ENCODE data around the gene GRM2. TPM values are rescaled to one million over a fixed set of nuclear protein-coding genes. Genes with fewer than 3 reads are reported as not detected.

GRM2 gene
- total and polyA plus RNA-seq, 2 experiments from 2014 or later, result 1.1 TPM; not detected in 1

GRCh38 chr3:51687431-51688205 is 19.2 kb upstream of the GRM2 start:
- in situ Hi-C loops (cut with MboI), result no loop called here
- H3K9me2 ChIP-seq (ENCODE audit: insufficient read depth), result no peaks in the 10 kb centered on the region
- no peaks in the 10 kb centered on the region for H4K20me1 ChIP-seq (ENCODE audit: insufficient read depth)
- no peak overlapping the region for H3K4me2 ChIP-seq (ENCODE audit: unreplicated experiment)
- no peaks in the 10 kb centered on the region for H3K27me3 ChIP-seq (replicated peaks; ENCODE audit: insufficient read depth)
- no peak overlapping the region for H3K9ac ChIP-seq
- H3F3A ChIP-seq (ENCODE audit: insufficient read depth), result no peaks in the 10 kb centered on the region
- H3K4me1 ChIP-seq (ENCODE audit: insufficient read depth), result peaks cover 12% of the 10 kb centered on the region; the same call in 1 of the 2 replicates
- H3K79me2 ChIP-seq (ENCODE audit: insufficient read depth), result peaks cover 14% of the 10 kb centered on the region
- no peak overlapping the region for H3K4me3 ChIP-seq
- peak; percentile 39 for DNase-seq
- H3K9me3 ChIP-seq (ENCODE audit: low read depth), result no peaks in the 10 kb centered on the region
- no peak overlapping the region for H3K27ac ChIP-seq
- TF ChIP-seq EZH2 (IDR thresholded peaks at IDR 0.05; ENCODE audit: insufficient read depth, poor library complexity, severe bottlenecking) (no peak), EZH2phosphoT487 (IDR thresholded peaks at IDR 0.05; ENCODE audit: insufficient read depth, low read depth) (no peak)
- H3K36me3 ChIP-seq (ENCODE audit: low read depth), result no peaks in the 10 kb centered on the region
- no peak overlapping the region for H2AFZ ChIP-seq
- WGBS, 2 experiments (ENCODE audit: low coverage in 1 of 2, low lambda C conversion rate in 2 of 2, missing lambda C conversion rate in 2 of 2), result 86 to 91% methylated on average over 14 of the region's 14 CpGs

- TF ChIP-seq EZH2 (IDR thresholded peaks at IDR 0.05; ENCODE audit: insufficient read depth, poor library complexity, severe bottlenecking) (no peak), EZH2phosphoT487 (IDR thresholded peaks at IDR 0.05; ENCODE audit: insufficient read depth, low read depth) (no peak)
- DNase-seq, result no peak
- H3K9me3 ChIP-seq (ENCODE audit: low read depth), result no peaks in the 10 kb centered on the region
- H3K79me2 ChIP-seq (ENCODE audit: insufficient read depth), result peaks cover 8% of the 10 kb centered on the region; the same call in 1 of the 2 replicates
- 98% methylated on average over 3 of the region's 3 CpGs for WGBS, 2 experiments (ENCODE audit: low coverage in 1 of 2, low lambda C conversion rate in 2 of 2, missing lambda C conversion rate in 2 of 2)
- H3K9me2 ChIP-seq (ENCODE audit: insufficient read depth), result no peaks in the 10 kb centered on the region
- H3K4me3 ChIP-seq, result no peak overlapping the region
- H3K27me3 ChIP-seq (replicated peaks; ENCODE audit: insufficient read depth), result no peaks in the 10 kb centered on the region
- no peak overlapping the region for H3K9ac ChIP-seq
- no peak overlapping the region for H3K27ac ChIP-seq
- H3K36me3 ChIP-seq (ENCODE audit: low read depth), result no peaks in the 10 kb centered on the region
- no peak overlapping the region for H3K4me2 ChIP-seq (ENCODE audit: unreplicated experiment)
- no peak overlapping the region for H2AFZ ChIP-seq
- H3K4me1 ChIP-seq (ENCODE audit: insufficient read depth), result peaks cover 12% of the 10 kb centered on the region; the same call in 1 of the 2 replicates
- in situ Hi-C loops (cut with MboI), result no loop called here
- no peaks in the 10 kb centered on the region for H4K20me1 ChIP-seq (ENCODE audit: insufficient read depth)
- no peaks in the 10 kb centered on the region for H3F3A ChIP-seq (ENCODE audit: insufficient read depth)
Measured at GRCh38 chr3:51688206-51688600, 18.7 kb upstream of the GRM2 start.

DNA sequence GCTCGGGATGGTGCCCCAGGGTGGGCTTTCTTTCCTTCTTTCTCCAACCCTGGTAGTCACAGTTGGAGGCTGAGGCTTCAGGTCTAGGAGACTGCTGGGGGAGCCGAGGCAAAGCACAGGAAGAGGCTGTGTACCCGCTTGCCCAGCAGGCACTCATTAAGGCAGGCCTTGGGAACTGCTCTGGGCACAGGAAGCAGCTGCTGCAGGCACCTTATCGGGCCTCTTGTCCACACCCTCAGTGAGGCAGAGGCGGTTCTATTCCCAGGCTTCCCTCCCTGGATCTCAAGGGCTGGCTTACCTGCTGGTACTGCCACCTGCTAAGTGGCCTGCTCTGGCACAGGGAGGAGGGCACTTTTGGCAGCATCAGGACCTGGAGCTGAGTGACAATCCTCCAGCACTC is 15.8 kb upstream of the GRM2 start:
- DNase-seq, result no peak
- Histone ChIP-seq H3K4me3 (no peak overlapping the region), H3F3A (ENCODE audit: insufficient read depth) (no peaks in the 10 kb centered on the region), H4K20me1 (ENCODE audit: insufficient read depth) (no peaks in the 10 kb centered on the region), H3K9ac (no peak overlapping the region), H3K4me2 (ENCODE audit: unreplicated experiment) (no peak overlapping the region), H3K9me3 (ENCODE audit: low read depth) (no peaks in the 10 kb centered on the region), H3K4me1 (ENCODE audit: insufficient read depth) (peaks cover 12% of the 10 kb centered on the region; the same call in 1 of the 2 replicates), H3K36me3 (ENCODE audit: low read depth) (no peaks in the 10 kb centered on the region), H3K27ac (no peak overlapping the region), H2AFZ (no peak overlapping the region), H3K79me2 (ENCODE audit: insufficient read depth) (no peaks in the 10 kb centered on the region), H3K9me2 (ENCODE audit: insufficient read depth) (no peaks in the 10 kb centered on the region), H3K27me3 (replicated peaks; ENCODE audit: insufficient read depth) (no peaks in the 10 kb centered on the region)
- TF ChIP-seq EZH2phosphoT487 (IDR thresholded peaks at IDR 0.05; ENCODE audit: insufficient read depth, low read depth) (no peak), EZH2 (IDR thresholded peaks at IDR 0.05; ENCODE audit: insufficient read depth, poor library complexity, severe bottlenecking) (no peak)
- 56 to 65% methylated on average over 5 of the region's 5 CpGs for WGBS, 2 experiments (ENCODE audit: low coverage in 1 of 2, low lambda C conversion rate in 2 of 2, missing lambda C conversion rate in 2 of 2)
- in situ Hi-C loops (cut with MboI), result no loop called here

DNA sequence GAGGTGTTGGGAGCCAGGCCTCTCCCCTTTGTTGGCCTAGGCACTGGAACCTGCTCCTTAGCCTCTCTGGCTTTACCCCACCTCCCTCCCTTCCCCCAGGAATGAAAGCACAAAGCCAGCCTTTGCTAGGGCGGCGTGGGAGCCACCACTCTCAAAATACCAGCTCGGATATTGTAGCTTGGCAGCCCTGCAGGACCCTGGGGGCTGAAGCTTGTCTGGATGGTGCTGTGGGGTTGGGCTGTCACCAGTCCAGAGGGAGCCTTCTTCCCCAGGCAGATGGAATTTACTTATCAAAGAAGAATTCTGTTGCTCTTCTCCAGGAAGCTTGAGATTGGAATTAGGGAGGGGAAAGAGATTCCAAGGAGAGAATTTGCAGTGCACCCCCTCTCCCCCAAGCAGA is 14.9 kb upstream of the GRM2 start:
- Histone ChIP-seq H3K4me3 (no peak overlapping the region), H3K79me2 (ENCODE audit: insufficient read depth) (no peaks in the 10 kb centered on the region), H3K27ac (no peak overlapping the region), H3K4me1 (ENCODE audit: insufficient read depth) (peaks cover 3% of the 10 kb centered on the region; the same call in 1 of the 2 replicates), H3K27me3 (replicated peaks; ENCODE audit: insufficient read depth) (no peaks in the 10 kb centered on the region), H3K9me3 (ENCODE audit: low read depth) (no peaks in the 10 kb centered on the region), H2AFZ (no peak overlapping the region), H3K4me2 (ENCODE audit: unreplicated experiment) (no peak overlapping the region), H3F3A (ENCODE audit: insufficient read depth) (no peaks in the 10 kb centered on the region), H4K20me1 (ENCODE audit: insufficient read depth) (no peaks in the 10 kb centered on the region), H3K9me2 (ENCODE audit: insufficient read depth) (no peaks in the 10 kb centered on the region), H3K36me3 (ENCODE audit: low read depth) (no peaks in the 10 kb centered on the region), H3K9ac (no peak overlapping the region)
- DNase-seq, result no peak
- in situ Hi-C loops (cut with MboI), result no loop called here
- TF ChIP-seq EZH2 (IDR thresholded peaks at IDR 0.05; ENCODE audit: insufficient read depth, poor library complexity, severe bottlenecking), result no peak
- no peak for TF ChIP-seq EZH2phosphoT487 (IDR thresholded peaks at IDR 0.05; ENCODE audit: insufficient read depth, low read depth)
- WGBS, 2 experiments (ENCODE audit: low coverage in 1 of 2, low lambda C conversion rate in 2 of 2, missing lambda C conversion rate in 2 of 2), result 79 to 83% methylated on average over 3 of the region's 3 CpGs

Data from GM23248 (cell line).